Posterior vena cava (tissue), 2 donors: Measurements from ENCODE around the gene GABBR2. TPM values are rescaled to one million over a fixed set of nuclear protein-coding genes. Genes with fewer than 3 reads are reported as not detected.
"Not testable (repeated sequence)": the region's sequence is repeated elsewhere in the genome, so short reads cannot be mapped to it uniquely, and the experiment has no call there.

ENCODE experiments used
- DNase-seq: peaks from one replicate; pipeline ENCODE4 v3.0.0-alpha.2; 2020; ENCODE audit warnings: low spot score
- intact Hi-C, 2 donors: fragments of 100-400 bp; cut with DNase I; formaldehyde crosslinking; loops; one replicate each; pipeline versions ENCODE4 v1.14.1 to v1.14.2; 2022 to 2023
- total RNA-seq, 2 donors: library from RNA; stranded (reverse); fragmentation: NEBNext Ultra II Directional; extraction: Animal tissue kit (Norgen Biotek cat#: 25700); gene quantifications; one replicate each; pipeline ENCODE4 v1.2.1, GENCODE V29; 2021
- donor health status: DM: yes; HTN: yes; CAD: no.
- donor health status: DM: yes; HTN: yes; CAD: no.

The GABBR2 gene
- total RNA-seq, 2 donors from 2014 or later: not detected

- intact Hi-C loops: no loop called here
- DNase-seq: no peak
Measured at GRCh38 chr9:98311541-98311940, 397.2 kb downstream of the GABBR2 start.

GRCh38 chr9:98310752-98311392, 397.9 kb downstream of the GABBR2 start:
- no peak for DNase-seq
- intact Hi-C loops: no loop called here

- DNase-seq: no peak
- intact Hi-C loops: loop anchor here in 1 of 2 donors (1.0 kb wide), 1 partner anchor 36 kb away; no protein-coding TSS in a partner anchor
Measured at GRCh38 chr9:98306384-98307145, 402.2 kb downstream of the GABBR2 start.

GRCh38 chr9:98304381-98304780, 404.4 kb downstream of the GABBR2 start:
- DNase-seq: no peak
- intact Hi-C loops: no loop called here

- intact Hi-C loops: no loop called here
Measured at GRCh38 chr9:98303633-98304125, 405.1 kb downstream of the GABBR2 start.

GRCh38 chr9:98302938-98303632, 405.6 kb downstream of the GABBR2 start:
- intact Hi-C loops: no loop called here

More at GRCh38 chr9:98303633-98304125, 405.1 kb downstream of the GABBR2 start:
- no peak for DNase-seq

GRCh38 chr9:98302150-98302549, 406.6 kb downstream of the GABBR2 start:
- intact Hi-C loops: no loop called here
- no peak for DNase-seq

More at GRCh38 chr9:98302938-98303632, 405.6 kb downstream of the GABBR2 start:
- no peak for DNase-seq

GRCh38 chr9:98300611-98301010, 408.1 kb downstream of the GABBR2 start:
- no peak for DNase-seq
- intact Hi-C loops: no loop called here

- intact Hi-C loops: no loop called here
- DNase-seq: no peak
Measured at GRCh38 chr9:98298476-98298875, 410.3 kb downstream of the GABBR2 start.

- intact Hi-C loops: no loop called here
- DNase-seq: no peak
Measured at GRCh38 chr9:98295824-98296223, 412.9 kb downstream of the GABBR2 start.

GRCh38 chr9:98291820-98292219, 416.9 kb downstream of the GABBR2 start:
- DNase-seq: no peak
- intact Hi-C loops: no loop called here

- intact Hi-C loops: no loop called here
- DNase-seq: no peak
Measured at GRCh38 chr9:98290411-98290810, 418.3 kb downstream of the GABBR2 start.

- intact Hi-C loops: no loop called here
- DNase-seq: no peak
Measured at GRCh38 chr9:98289614-98290201, 419.0 kb downstream of the GABBR2 start.

GRCh38 chr9:98288881-98289280, 419.9 kb downstream of the GABBR2 start:
- intact Hi-C loops: no loop called here
- DNase-seq: no peak

GRCh38 chr9:98287384-98287783, 421.4 kb downstream of the GABBR2 start:
- intact Hi-C loops: no loop called here
- DNase-seq: no peak

GRCh38 chr9:98285446-98285845, 423.3 kb downstream of the GABBR2 start:
- intact Hi-C loops: no loop called here
- no peak for DNase-seq

GRCh38 chr9:98284754-98285153, 424.0 kb downstream of the GABBR2 start:
- intact Hi-C loops: no loop called here
- DNase-seq: no peak

GRCh38 chr9:98283143-98283542, 425.6 kb downstream of the GABBR2 start:
- intact Hi-C loops, DNase-seq: not testable (repeated sequence)

GRCh38 chr9:98281281-98281680, 427.5 kb downstream of the GABBR2 start:
- intact Hi-C loops: no loop called here
- DNase-seq: no peak

- no peak for DNase-seq
- intact Hi-C loops: no loop called here
Measured at GRCh38 chr9:98280574-98280973, 428.2 kb downstream of the GABBR2 start.
